ENCODE results near the gene ZNF496. TPM values are rescaled to one million over a fixed set of nuclear protein-coding genes. Genes with fewer than 3 reads are reported as not detected.
A peak's percentile ranks its signal among the peaks of the same experiment; 100 is the strongest.

Gene ZNF496
- total and polyA plus RNA-seq, 4 donors, result 8.2 to 43.4 (median 15.6) TPM

DNA sequence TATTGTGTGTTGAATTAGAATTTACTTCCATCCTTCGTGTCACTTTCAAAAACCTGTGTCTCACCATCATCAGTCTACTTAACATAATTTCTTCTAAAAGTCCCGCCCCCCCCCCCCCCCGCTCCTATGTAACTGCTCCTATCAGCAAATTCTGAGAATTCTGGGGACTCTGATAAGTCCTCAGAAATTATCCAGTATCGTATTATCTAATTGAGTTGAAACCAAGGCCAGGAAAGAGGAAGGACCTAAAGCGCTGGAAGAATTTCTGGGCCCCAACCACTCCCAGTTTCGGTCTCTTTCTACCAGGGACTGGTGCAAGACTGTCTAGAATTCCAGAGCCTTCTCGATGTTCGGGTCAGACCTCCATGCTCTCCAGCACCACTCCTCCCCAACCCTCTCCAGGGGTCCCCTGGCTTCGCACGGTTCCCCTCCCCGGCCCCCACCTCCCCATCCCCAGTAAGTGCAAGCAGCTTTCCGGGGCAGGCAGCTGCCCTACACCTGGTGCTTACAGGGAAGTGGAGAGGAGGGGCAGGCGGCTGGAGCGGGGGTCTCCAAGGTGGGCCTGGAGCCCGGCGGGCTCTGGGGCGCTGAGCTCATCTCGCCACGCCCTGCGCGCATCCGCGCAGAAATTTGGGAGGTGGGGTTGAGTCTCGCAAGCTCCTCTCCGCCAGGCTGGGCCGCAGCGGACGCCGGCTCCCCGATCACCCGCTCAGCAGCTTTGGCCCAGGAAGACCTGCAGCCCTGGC, 16.0 kb upstream of the ZNF496 start:
- peaks cover 0 to 11% (median 0%) of the 10 kb centered on the region in 3 donors for H3K27me3 ChIP-seq (ENCODE audit: control insufficient read depth in 3 of 3, insufficient read depth in 3 of 3, low read length in 2 of 3)
- H3K4me1 ChIP-seq (ENCODE audit: control insufficient read depth in 5 of 5, insufficient read depth in 5 of 5, low read length in 5 of 5), result peaks cover 0 to 5% (median 0%) of the 10 kb centered on the region in 5 donors
- H3K27ac ChIP-seq (ENCODE audit: low read depth in 1 of 2, low read length in 1 of 2), result no peak overlapping the region
- DNase-seq (no peak), ATAC-seq (ENCODE audit: insufficient read depth, low FRiP score) (no peak)
- 7 to 19% methylated on average over 29 to 31 of the region's 31 CpGs for WGBS, 2 donors
- H3K9ac ChIP-seq (ENCODE audit: insufficient read depth in 1 of 2, low read length in 2 of 2), result peak overlapping the region in 1 of 2 donors; percentile 12
- peaks cover 0 to 4% (median 2%) of the 10 kb centered on the region in 4 donors for H3K9me3 ChIP-seq (ENCODE audit: control insufficient read depth in 4 of 4, insufficient read depth in 3 of 4, low read length in 3 of 4)
- TF ChIP-seq, protein P1, sequence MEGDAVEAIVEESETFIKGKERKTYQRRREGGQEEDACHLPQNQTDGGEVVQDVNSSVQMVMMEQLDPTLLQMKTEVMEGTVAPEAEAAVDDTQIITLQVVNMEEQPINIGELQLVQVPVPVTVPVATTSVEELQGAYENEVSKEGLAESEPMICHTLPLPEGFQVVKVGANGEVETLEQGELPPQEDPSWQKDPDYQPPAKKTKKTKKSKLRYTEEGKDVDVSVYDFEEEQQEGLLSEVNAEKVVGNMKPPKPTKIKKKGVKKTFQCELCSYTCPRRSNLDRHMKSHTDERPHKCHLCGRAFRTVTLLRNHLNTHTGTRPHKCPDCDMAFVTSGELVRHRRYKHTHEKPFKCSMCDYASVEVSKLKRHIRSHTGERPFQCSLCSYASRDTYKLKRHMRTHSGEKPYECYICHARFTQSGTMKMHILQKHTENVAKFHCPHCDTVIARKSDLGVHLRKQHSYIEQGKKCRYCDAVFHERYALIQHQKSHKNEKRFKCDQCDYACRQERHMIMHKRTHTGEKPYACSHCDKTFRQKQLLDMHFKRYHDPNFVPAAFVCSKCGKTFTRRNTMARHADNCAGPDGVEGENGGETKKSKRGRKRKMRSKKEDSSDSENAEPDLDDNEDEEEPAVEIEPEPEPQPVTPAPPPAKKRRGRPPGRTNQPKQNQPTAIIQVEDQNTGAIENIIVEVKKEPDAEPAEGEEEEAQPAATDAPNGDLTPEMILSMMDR (IDR thresholded peaks at IDR 0.05; ENCODE audit: control extremely low read depth, extremely low read depth), result no peak
- H3K4me3 ChIP-seq, result no peak overlapping the region
- H3K36me3 ChIP-seq (ENCODE audit: control insufficient read depth in 4 of 4, insufficient read depth in 4 of 4, low read length in 4 of 4), result no peaks in the 10 kb centered on the region

GRCh38 chr1:247345881-247346280, 14.2 kb upstream of the ZNF496 start:
- Histone ChIP-seq H3K9me3 (ENCODE audit: control insufficient read depth in 4 of 4, insufficient read depth in 3 of 4, low read length in 3 of 4) (no peaks in the 10 kb centered on the region), H3K36me3 (ENCODE audit: control insufficient read depth in 4 of 4, insufficient read depth in 4 of 4, low read length in 4 of 4) (peaks cover 0 to 6% (median under 1%) of the 10 kb centered on the region in 4 donors), H3K27me3 (ENCODE audit: control insufficient read depth in 3 of 3, insufficient read depth in 3 of 3, low read length in 2 of 3) (peaks cover 0 to 11% (median 0%) of the 10 kb centered on the region in 3 donors), H3K4me3 (no peak overlapping the region), H3K9ac (ENCODE audit: insufficient read depth in 1 of 2, low read length in 2 of 2) (no peak overlapping the region), H3K4me1 (ENCODE audit: control insufficient read depth in 5 of 5, insufficient read depth in 5 of 5, low read length in 5 of 5) (peaks cover 0 to 5% (median 0%) of the 10 kb centered on the region in 5 donors), H3K27ac (ENCODE audit: low read depth in 1 of 2, low read length in 1 of 2) (no peak overlapping the region)
- ATAC-seq (ENCODE audit: insufficient read depth, low FRiP score) (no peak), DNase-seq (no peak)
- WGBS, 2 donors, result 83 to 86% methylated on average over 4 of the region's 4 CpGs
- TF ChIP-seq, protein P1 (IDR thresholded peaks at IDR 0.05; ENCODE audit: control extremely low read depth, extremely low read depth), result no peak

- no peak overlapping the region for H3K9ac ChIP-seq (ENCODE audit: insufficient read depth in 1 of 2, low read length in 2 of 2)
- H3K4me3 ChIP-seq, result no peak overlapping the region
- peaks cover 2 to 12% (median 7%) of the 10 kb centered on the region in 4 donors for H3K36me3 ChIP-seq (ENCODE audit: control insufficient read depth in 4 of 4, insufficient read depth in 4 of 4, low read length in 4 of 4)
- H3K27me3 ChIP-seq (ENCODE audit: control insufficient read depth in 3 of 3, insufficient read depth in 3 of 3, low read length in 2 of 3), result peaks cover 0 to 11% (median 0%) of the 10 kb centered on the region in 3 donors
- TF ChIP-seq, protein P1 (IDR thresholded peaks at IDR 0.05; ENCODE audit: control extremely low read depth, extremely low read depth), result no peak
- H3K9me3 ChIP-seq (ENCODE audit: control insufficient read depth in 4 of 4, insufficient read depth in 3 of 4, low read length in 3 of 4), result no peaks in the 10 kb centered on the region
- DNase-seq (no peak), ATAC-seq (ENCODE audit: insufficient read depth, low FRiP score) (no peak)
- peaks cover 0 to 5% (median 0%) of the 10 kb centered on the region in 5 donors for H3K4me1 ChIP-seq (ENCODE audit: control insufficient read depth in 5 of 5, insufficient read depth in 5 of 5, low read length in 5 of 5)
- WGBS, 2 donors, result 69 to 84% methylated on average over 1 of the region's 1 CpG
- no peak overlapping the region for H3K27ac ChIP-seq (ENCODE audit: low read depth in 1 of 2, low read length in 1 of 2)
These were observed 12.1 kb upstream of the ZNF496 start for GRCh38 chr1:247343801-247344200.

Data from lung (tissue), 12 donors.